ENCODE data around the gene ADGRG1. TPM values are rescaled to one million over a fixed set of nuclear protein-coding genes. Genes with fewer than 3 reads are reported as not detected.

The ADGRG1 gene
- polyA plus RNA-seq, 1 experiment: 2.1 TPM

DNA sequence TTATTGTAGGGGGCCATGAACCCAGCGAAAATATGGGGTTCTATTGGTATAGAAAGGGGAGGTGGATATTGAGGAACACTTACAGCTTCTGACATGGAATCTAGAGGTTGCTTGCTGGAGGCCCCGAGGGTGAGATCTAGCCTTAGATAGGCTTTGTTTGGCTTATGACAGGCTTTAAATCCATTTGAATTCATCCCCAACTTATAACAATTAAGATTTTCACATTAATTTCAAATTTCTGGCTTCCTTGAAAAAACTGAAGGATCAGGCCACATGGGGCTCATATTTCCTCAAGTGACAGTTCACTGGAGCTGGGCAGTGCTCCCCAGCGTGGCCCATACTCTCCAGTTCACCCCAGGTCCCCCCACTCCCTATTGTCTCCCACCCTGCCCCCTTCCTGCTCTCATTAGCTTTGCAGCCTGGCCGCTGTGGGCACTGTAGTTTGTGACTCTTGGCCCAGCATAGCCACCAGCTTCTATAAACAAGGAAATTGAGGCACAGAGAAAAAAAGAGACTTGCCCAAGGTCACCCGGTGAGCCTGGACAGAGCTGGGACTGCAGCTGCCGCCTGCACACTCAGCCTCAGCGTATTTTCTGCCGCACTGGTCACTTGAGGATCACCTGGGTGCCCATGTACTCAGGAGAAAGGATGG lies 19.8 kb upstream of the ADGRG1 start:
- Histone ChIP-seq H3K4me3 (ENCODE audit: low read depth, low read length) (no peak overlapping the region), H3K27ac (ENCODE audit: low read depth, low read length) (no peak overlapping the region), H3K27me3 (ENCODE audit: control insufficient read depth, insufficient read depth, low read length) (no peaks in the 10 kb centered on the region), H3K9me3 (ENCODE audit: control insufficient read depth, insufficient read depth, low read length) (no peaks in the 10 kb centered on the region)
- CTCF ChIA-PET: interaction anchor here (1.7 to 3.3 kb wide), 3 partner anchors 18 to 41 kb away, joined by 5 to 23 read pairs (median 23); no protein-coding TSS in a partner anchor
- no peak for TF ChIP-seq CTCF (IDR thresholded peaks at IDR 0.05; ENCODE audit: low read depth, low read length)
- DNase-seq (ENCODE audit: low read depth, low spot score): no peak
- POLR2A ChIA-PET: interaction anchor here (0.7 kb wide), 1 partner anchor 275 kb away, joined by 3 read pairs; no protein-coding TSS in a partner anchor

GRCh38 chr16:57609541-57610401 lies 18.7 kb upstream of the ADGRG1 start:
- Histone ChIP-seq H3K9me3 (ENCODE audit: control insufficient read depth, insufficient read depth, low read length) (no peaks in the 10 kb centered on the region), H3K27me3 (ENCODE audit: control insufficient read depth, insufficient read depth, low read length) (no peaks in the 10 kb centered on the region), H3K4me3 (ENCODE audit: low read depth, low read length) (no peak overlapping the region), H3K27ac (ENCODE audit: low read depth, low read length) (no peak overlapping the region)
- DNase-seq (ENCODE audit: low read depth, low spot score): no peak
- peak; percentile 26; the same call in 1 of the 2 replicates for TF ChIP-seq CTCF (IDR thresholded peaks at IDR 0.05; ENCODE audit: low read depth, low read length)
- ChIA-PET POLR2A (interaction anchor here (0.6 to 1.4 kb wide), 5 partner anchors 33 to 283 kb away, joined by 3 to 4 read pairs (median 3); partner anchors contain the start of gene KATNB1), CTCF (interaction anchor here (1.5 to 3.3 kb wide), 4 partner anchors 17 to 40 kb away, joined by 3 to 23 read pairs (median 14); no protein-coding TSS in a partner anchor)

DNA sequence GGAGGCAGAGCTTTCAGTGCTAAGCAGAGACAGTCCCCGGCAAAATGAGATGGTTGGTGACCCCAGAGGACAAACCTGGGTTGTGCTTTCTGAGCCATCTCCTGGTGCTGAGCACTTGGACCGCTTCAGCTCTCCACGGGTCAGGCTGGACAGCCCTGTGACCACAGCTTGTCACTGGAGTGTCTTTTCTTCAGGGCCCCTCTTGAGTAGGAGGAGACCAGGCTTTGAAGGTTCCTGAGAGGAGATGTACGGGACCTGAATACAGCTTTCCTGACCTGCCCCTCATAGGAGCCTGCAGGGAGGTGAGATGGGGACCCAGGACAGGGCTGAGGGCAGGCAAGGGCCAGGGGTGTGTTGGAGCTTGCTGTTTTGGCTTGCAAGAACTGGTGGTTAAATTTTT lies 17.8 kb upstream of the ADGRG1 start:
- TF ChIP-seq CTCF (IDR thresholded peaks at IDR 0.05; ENCODE audit: low read depth, low read length): no peak
- DNase-seq (ENCODE audit: low read depth, low spot score): no peak
- ChIA-PET POLR2A (interaction anchor here (0.6 to 1.2 kb wide), 2 partner anchors 33 kb away, joined by 3 to 4 read pairs; no protein-coding TSS in a partner anchor), CTCF (interaction anchor here (1.3 to 3.3 kb wide), 4 partner anchors 9 to 38 kb away, joined by 3 to 23 read pairs (median 14); no protein-coding TSS in a partner anchor)
- H3K27me3 ChIP-seq (ENCODE audit: control insufficient read depth, insufficient read depth, low read length): no peaks in the 10 kb centered on the region
- no peak overlapping the region for H3K27ac ChIP-seq (ENCODE audit: low read depth, low read length)
- no peaks in the 10 kb centered on the region for H3K9me3 ChIP-seq (ENCODE audit: control insufficient read depth, insufficient read depth, low read length)
- H3K4me3 ChIP-seq (ENCODE audit: low read depth, low read length): no peak overlapping the region

DNA sequence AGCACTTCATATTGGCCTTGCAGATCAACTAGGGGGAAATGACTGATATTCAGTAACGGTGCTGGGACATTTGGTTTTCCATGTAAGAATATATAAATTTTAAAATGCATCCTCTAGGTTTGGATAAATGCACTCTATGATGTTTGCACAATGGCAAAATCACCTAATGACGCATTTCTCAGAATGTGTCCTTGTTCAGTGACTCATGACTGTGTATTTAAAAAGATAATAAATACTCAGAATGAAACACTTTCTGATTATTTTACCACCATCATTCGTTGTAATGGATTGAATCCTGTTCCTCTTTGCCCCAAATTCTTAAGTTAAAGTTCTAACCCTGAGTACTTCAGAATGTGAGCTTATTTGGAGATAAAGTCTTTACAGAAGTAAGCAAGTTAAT lies 17.2 kb upstream of the ADGRG1 start:
- Histone ChIP-seq H3K27ac (ENCODE audit: low read depth, low read length) (no peak overlapping the region), H3K4me3 (ENCODE audit: low read depth, low read length) (no peak overlapping the region), H3K9me3 (ENCODE audit: control insufficient read depth, insufficient read depth, low read length) (no peaks in the 10 kb centered on the region), H3K27me3 (ENCODE audit: control insufficient read depth, insufficient read depth, low read length) (no peaks in the 10 kb centered on the region)
- TF ChIP-seq CTCF (IDR thresholded peaks at IDR 0.05; ENCODE audit: low read depth, low read length): no peak
- no peak for DNase-seq (ENCODE audit: low read depth, low spot score)
- CTCF ChIA-PET: interaction anchor here (0.6 to 3.3 kb wide), 6 partner anchors 9 to 394 kb away, joined by 3 to 23 read pairs (median 4); no protein-coding TSS in a partner anchor
- POLR2A ChIA-PET: interaction anchor here (1.2 kb wide), 1 partner anchor 33 kb away, joined by 4 read pairs; no protein-coding TSS in a partner anchor

Data from AG04450 (cell line).